ENCODE measurements around the gene KIF23. TPM values are rescaled to one million over a fixed set of nuclear protein-coding genes. Genes with fewer than 3 reads are reported as not detected.

KIF23 gene
- polyA plus RNA-seq, 2 of the 4 experiments (the other 2 are of a cell fraction) = 81.8 to 117 TPM

- no peak for FAIRE-seq
- CTCF ChIA-PET = no interaction called here
- POLR2A ChIA-PET = no interaction called here
Measured at GRCh38 chr15:69386284-69386683, 27.9 kb upstream of the KIF23 start.

DNA sequence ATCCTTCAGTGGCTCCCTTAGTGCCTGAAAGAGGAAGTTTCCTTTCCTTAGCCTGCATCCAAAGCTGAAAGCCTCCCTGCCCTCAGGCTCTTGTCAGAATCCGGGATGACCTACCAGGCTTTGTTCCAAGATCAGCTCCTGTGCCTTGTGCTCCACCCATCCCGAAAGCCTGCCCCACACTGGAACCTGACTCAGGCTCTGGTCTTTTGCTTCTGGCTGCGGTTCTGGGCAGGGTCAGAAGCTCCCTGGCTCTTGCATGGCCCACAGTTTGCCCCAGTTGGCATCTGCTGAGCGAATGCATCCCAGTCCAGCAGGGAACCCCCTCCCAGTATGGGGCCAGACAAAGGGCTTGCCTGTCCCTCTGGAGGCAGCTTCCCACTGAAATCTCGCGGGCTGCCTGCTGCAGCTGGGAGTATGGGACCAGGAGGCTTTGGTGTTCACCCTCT lies 25.9 kb upstream of the KIF23 start:
- no peak for TF ChIP-seq POLR2AphosphoS2 (conservative IDR thresholded peaks at IDR 0.05; ENCODE audit: low read length)
- no peak for TF ChIP-seq ZNF302 (CRISPR knock-in tag; IDR thresholded peaks at IDR 0.05)
- TF ChIP-seq RARB (CRISPR knock-in tag; IDR thresholded peaks at IDR 0.05) = no peak
- TF ChIP-seq SREBF2 (IDR thresholded peaks at IDR 0.05) = no peak
- TF ChIP-seq CBX2 (IDR thresholded peaks at IDR 0.05; ENCODE audit: borderline replicate concordance, low read depth) = no peak
- TF ChIP-seq NFE2L2 (conservative IDR thresholded peaks at IDR 0.05; ENCODE audit: low read length) = no peak
- TF ChIP-seq, protein P1, sequence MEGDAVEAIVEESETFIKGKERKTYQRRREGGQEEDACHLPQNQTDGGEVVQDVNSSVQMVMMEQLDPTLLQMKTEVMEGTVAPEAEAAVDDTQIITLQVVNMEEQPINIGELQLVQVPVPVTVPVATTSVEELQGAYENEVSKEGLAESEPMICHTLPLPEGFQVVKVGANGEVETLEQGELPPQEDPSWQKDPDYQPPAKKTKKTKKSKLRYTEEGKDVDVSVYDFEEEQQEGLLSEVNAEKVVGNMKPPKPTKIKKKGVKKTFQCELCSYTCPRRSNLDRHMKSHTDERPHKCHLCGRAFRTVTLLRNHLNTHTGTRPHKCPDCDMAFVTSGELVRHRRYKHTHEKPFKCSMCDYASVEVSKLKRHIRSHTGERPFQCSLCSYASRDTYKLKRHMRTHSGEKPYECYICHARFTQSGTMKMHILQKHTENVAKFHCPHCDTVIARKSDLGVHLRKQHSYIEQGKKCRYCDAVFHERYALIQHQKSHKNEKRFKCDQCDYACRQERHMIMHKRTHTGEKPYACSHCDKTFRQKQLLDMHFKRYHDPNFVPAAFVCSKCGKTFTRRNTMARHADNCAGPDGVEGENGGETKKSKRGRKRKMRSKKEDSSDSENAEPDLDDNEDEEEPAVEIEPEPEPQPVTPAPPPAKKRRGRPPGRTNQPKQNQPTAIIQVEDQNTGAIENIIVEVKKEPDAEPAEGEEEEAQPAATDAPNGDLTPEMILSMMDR (IDR thresholded peaks at IDR 0.05) = no peak
- no peak for TF ChIP-seq NR3C1 (IDR thresholded peaks at IDR 0.05)
- TF ChIP-seq KDM1A (IDR thresholded peaks at IDR 0.05; ENCODE audit: low read depth) = no peak
- TF ChIP-seq GATA3 (IDR thresholded peaks at IDR 0.05; ENCODE audit: borderline replicate concordance) = no peak
- peak overlapping the region in 1 of 2 experiments; percentile 25; a peak in 1 of 6 replicates for H3K27ac ChIP-seq
- peaks cover 20% of the 10 kb centered on the region for H3K4me1 ChIP-seq
- DNase-seq (ENCODE audit: low read depth in 1 of 2, low spot score in 1 of 2) (no peak), FAIRE-seq (no peak), ATAC-seq (no peak)
- H3K9me3 ChIP-seq = no peaks in the 10 kb centered on the region
- ChIA-PET POLR2A (no interaction called here), CTCF (interaction anchor here (0.5 to 13.9 kb wide), 9 partner anchors 7 to 332 kb away, joined by 3 to 198 read pairs (median 4); no protein-coding TSS in a partner anchor)
- no peak overlapping the region for H3K4me2 ChIP-seq
- no peak overlapping the region for H3K4me3 ChIP-seq
- WGBS (ENCODE audit: missing lambda C conversion rate) = 79% methylated on average over 6 of the region's 6 CpGs

More at GRCh38 chr15:69386284-69386683, 27.9 kb upstream of the KIF23 start:
- peaks cover 7% of the 10 kb centered on the region for H3K4me1 ChIP-seq
- H3K9me3 ChIP-seq = no peaks in the 10 kb centered on the region
- no peak overlapping the region for H3K4me2 ChIP-seq
- ATAC-seq (no peak), DNase-seq (ENCODE audit: low read depth in 1 of 2, low spot score in 1 of 2) (no peak)
- WGBS (ENCODE audit: missing lambda C conversion rate) = 94% methylated on average over 5 of the region's 7 CpGs
- TF ChIP-seq NR3C1 (IDR thresholded peaks at IDR 0.05) = no peak
- TF ChIP-seq CEBPB (IDR thresholded peaks at IDR 0.05) = no peak
- no peak for TF ChIP-seq ZNF302 (CRISPR knock-in tag; IDR thresholded peaks at IDR 0.05)
- TF ChIP-seq, protein P2, sequence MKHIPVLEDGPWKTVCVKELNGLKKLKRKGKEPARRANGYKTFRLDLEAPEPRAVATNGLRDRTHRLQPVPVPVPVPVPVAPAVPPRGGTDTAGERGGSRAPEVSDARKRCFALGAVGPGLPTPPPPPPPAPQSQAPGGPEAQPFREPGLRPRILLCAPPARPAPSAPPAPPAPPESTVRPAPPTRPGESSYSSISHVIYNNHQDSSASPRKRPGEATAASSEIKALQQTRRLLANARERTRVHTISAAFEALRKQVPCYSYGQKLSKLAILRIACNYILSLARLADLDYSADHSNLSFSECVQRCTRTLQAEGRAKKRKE (CRISPR knock-in tag; IDR thresholded peaks at IDR 0.05; ENCODE audit: low read depth) = no peak
- no peak for TF ChIP-seq ZC3H11A (IDR thresholded peaks at IDR 0.05)
- no peak for TF ChIP-seq TP53 (CRISPR knock-in tag; IDR thresholded peaks at IDR 0.05)
- no peak for TF ChIP-seq RCOR1 (IDR thresholded peaks at IDR 0.05; ENCODE audit: low read depth, low read length)
- TF ChIP-seq POLR2AphosphoS2 (conservative IDR thresholded peaks at IDR 0.05; ENCODE audit: low read length) = no peak
- no peak for TF ChIP-seq HOXA7 (CRISPR knock-in tag; IDR thresholded peaks at IDR 0.05)
- no peak for TF ChIP-seq PBX3 (IDR thresholded peaks at IDR 0.05)
- TF ChIP-seq, protein P1 (IDR thresholded peaks at IDR 0.05) = no peak
- TF ChIP-seq SREBF2 (IDR thresholded peaks at IDR 0.05) = no peak
- TF ChIP-seq ESRRA (IDR thresholded peaks at IDR 0.05; ENCODE audit: borderline replicate concordance, low read length) = no peak
- TF ChIP-seq FOSB (CRISPR knock-in tag; IDR thresholded peaks at IDR 0.05) = no peak
- no peak overlapping the region for H3K27ac ChIP-seq
- H3K4me3 ChIP-seq = no peak overlapping the region

Data from A549 (cell line).